Neural cell (in vitro differentiated cells): ENCODE results near the gene ADH6. TPM values are rescaled to one million over a fixed set of nuclear protein-coding genes. Genes with fewer than 3 reads are reported as not detected.

Source experiments
- H2AFZ ChIP-seq: fragments of 200-600, 300-800 bp; sonication (generic), shearing (Covaris generic); 2 replicates; pipeline ENCODE4 v1.6.0; 2014; ENCODE audit warnings: low read depth, mild to moderate bottlenecking, antibody characterized with exemption, low read length, moderate library complexity
- H3F3A ChIP-seq: fragments of 200-600 bp; shearing (Covaris generic); 2 replicates; pipeline ENCODE4 v1.6.1; 2016; ENCODE audit warnings: mild to moderate bottlenecking, moderate library complexity, mixed read lengths, antibody characterized with exemption, low read length; ENCODE audit not compliant: insufficient read depth, poor library complexity, severe bottlenecking
- H3K27ac ChIP-seq: fragments of 200-600, 300-800 bp; sonication (generic), shearing (Covaris generic); 2 replicates; pipeline ENCODE4 v1.5.1; 2014; ENCODE audit warnings: mild to moderate bottlenecking, low read length, moderate library complexity
- H3K27me3 ChIP-seq: fragments of 300-800, 200-600 bp; sonication (generic), shearing (Covaris generic); 2 replicates; pipeline ENCODE4 v1.6.0; 2014; ENCODE audit warnings: mild to moderate bottlenecking, low read depth, low read length, moderate library complexity; ENCODE audit not compliant: insufficient read depth
- H3K36me3 ChIP-seq: fragments of 300-800, 200-600 bp; sonication (generic), shearing (Covaris generic); 2 replicates; pipeline ENCODE4 v1.5.1; 2014; ENCODE audit warnings: mild to moderate bottlenecking, antibody characterized with exemption, low read length, moderate library complexity; ENCODE audit not compliant: insufficient read depth
- H3K4me2 ChIP-seq: fragments of 300-800, 200-600 bp; sonication (generic), shearing (Covaris generic); 2 replicates; pipeline ENCODE4 v1.6.0; 2014; ENCODE audit warnings: mild to moderate bottlenecking, low read length
- H3K4me3 ChIP-seq: fragments of 300-800, 200-600 bp; sonication (generic), shearing (Covaris generic); 2 replicates; pipeline ENCODE4 v1.5.1; 2014; ENCODE audit warnings: mild to moderate bottlenecking, low read length, moderate library complexity
- H3K79me2 ChIP-seq: fragments of 200-600 bp; shearing (Covaris generic); replicated peaks from 2 replicates; pipeline ENCODE4 v1.6.0; 2014; ENCODE audit warnings: mild to moderate bottlenecking, low read length, moderate library complexity; ENCODE audit not compliant: insufficient read depth
- H3K9ac ChIP-seq: fragments of 300-800, 200-600 bp; sonication (generic), shearing (Covaris generic); 2 replicates; pipeline ENCODE4 v1.6.1; 2016; ENCODE audit warnings: mild to moderate bottlenecking, low read length, mixed read lengths
- H3K9me2 ChIP-seq: fragments of 200-600 bp; shearing (Covaris generic); 2 replicates; pipeline ENCODE4 v1.6.1; 2016; ENCODE audit warnings: mild to moderate bottlenecking, low read length, mixed read lengths; ENCODE audit not compliant: insufficient read depth
- H3K9me3 ChIP-seq: fragments of 200-600, 300-800 bp; sonication (generic), shearing (Covaris generic); 2 replicates; pipeline ENCODE4 v1.6.1; 2016; ENCODE audit warnings: mild to moderate bottlenecking, mixed run types, low read length, moderate library complexity, mixed read lengths
- H4K20me1 ChIP-seq: fragments of 200-600 bp; shearing (Covaris generic); 2 replicates; pipeline ENCODE4 v1.6.1; 2016; ENCODE audit warnings: mild to moderate bottlenecking, mixed run types; ENCODE audit not compliant: insufficient read depth
- EP300 ChIP-seq: fragments of 450-650 bp; conservative IDR thresholded peaks from 2 replicates; pipeline ENCODE4 v1.6.1; 2014; ENCODE audit warnings: antibody characterized with exemption, mild to moderate bottlenecking, moderate library complexity; ENCODE audit not compliant: poor library complexity, severe bottlenecking
- EZH2 ChIP-seq: fragments of 200-600, 300-800 bp; shearing (Covaris generic), sonication (generic); IDR thresholded peaks from 2 replicates; pipeline ENCODE4 v1.6.1; 2014; ENCODE audit warnings: antibody characterized with exemption, low read length, borderline replicate concordance, mild to moderate bottlenecking; ENCODE audit not compliant: insufficient read depth, poor library complexity, severe bottlenecking
- MXI1 ChIP-seq: fragments of 450-650 bp; conservative IDR thresholded peaks from 2 replicates; pipeline ENCODE4 v1.6.1; 2014; ENCODE audit warnings: antibody characterized with exemption, mild to moderate bottlenecking; ENCODE audit not compliant: poor library complexity, severe bottlenecking
- POLR2AphosphoS5 ChIP-seq: IDR thresholded peaks from 2 replicates; pipeline ENCODE4 v1.6.1; 2012
- RAD21 ChIP-seq: fragments of 450-650 bp; conservative IDR thresholded peaks from 2 replicates; pipeline ENCODE4 v1.6.1; 2014; ENCODE audit warnings: antibody characterized with exemption, mild to moderate bottlenecking, moderate library complexity
- REST ChIP-seq: IDR thresholded peaks from 2 replicates; pipeline ENCODE4 v1.6.1; 2012; ENCODE audit warnings: borderline replicate concordance
- SMC3 ChIP-seq: fragments of 450-650 bp; conservative IDR thresholded peaks from 2 replicates; pipeline ENCODE4 v1.6.1; 2014; ENCODE audit warnings: antibody characterized with exemption, mild to moderate bottlenecking, moderate library complexity; ENCODE audit not compliant: poor library complexity
- TAF1 ChIP-seq: IDR thresholded peaks from 2 replicates; pipeline ENCODE4 v1.6.1; 2012; ENCODE audit warnings: low read depth
- polyA plus RNA-seq: library from polyadenylated mRNA; depleted of rRNA; stranded (reverse); fragments of >200 nt; gene quantifications from 2 replicates; pipeline ENCODE4 v1.2.3, GENCODE V29; 2014
- TF ChIP-seq, protein P1 (sequence below): fragments of 450-650 bp; IDR thresholded peaks from 2 replicates; pipeline ENCODE4 v1.5.1; 2014; ENCODE audit warnings: antibody characterized with exemption, mild to moderate bottlenecking, moderate library complexity; ENCODE audit not compliant: poor library complexity, severe bottlenecking

Gene ADH6
- polyA plus RNA-seq, 1 donor from 2014 or later, result not detected

- Histone ChIP-seq H3K9me2 (no peaks in the 10 kb centered on the region), H3K27me3 (no peaks in the 10 kb centered on the region), H3K9ac (no peak overlapping the region), H3K79me2 (no peaks in the 10 kb centered on the region), H4K20me1 (no peaks in the 10 kb centered on the region), H3K4me3 (no peak overlapping the region), H3K27ac (no peak overlapping the region), H3F3A (no peaks in the 10 kb centered on the region), H2AFZ (no peak overlapping the region), H3K4me2 (no peak overlapping the region), H3K9me3 (no peaks in the 10 kb centered on the region), H3K36me3 (no peaks in the 10 kb centered on the region)
- no peak for TF ChIP-seq SMC3
- no peak for TF ChIP-seq MXI1
- no peak for TF ChIP-seq REST
- no peak for TF ChIP-seq EP300
- TF ChIP-seq, protein P1, sequence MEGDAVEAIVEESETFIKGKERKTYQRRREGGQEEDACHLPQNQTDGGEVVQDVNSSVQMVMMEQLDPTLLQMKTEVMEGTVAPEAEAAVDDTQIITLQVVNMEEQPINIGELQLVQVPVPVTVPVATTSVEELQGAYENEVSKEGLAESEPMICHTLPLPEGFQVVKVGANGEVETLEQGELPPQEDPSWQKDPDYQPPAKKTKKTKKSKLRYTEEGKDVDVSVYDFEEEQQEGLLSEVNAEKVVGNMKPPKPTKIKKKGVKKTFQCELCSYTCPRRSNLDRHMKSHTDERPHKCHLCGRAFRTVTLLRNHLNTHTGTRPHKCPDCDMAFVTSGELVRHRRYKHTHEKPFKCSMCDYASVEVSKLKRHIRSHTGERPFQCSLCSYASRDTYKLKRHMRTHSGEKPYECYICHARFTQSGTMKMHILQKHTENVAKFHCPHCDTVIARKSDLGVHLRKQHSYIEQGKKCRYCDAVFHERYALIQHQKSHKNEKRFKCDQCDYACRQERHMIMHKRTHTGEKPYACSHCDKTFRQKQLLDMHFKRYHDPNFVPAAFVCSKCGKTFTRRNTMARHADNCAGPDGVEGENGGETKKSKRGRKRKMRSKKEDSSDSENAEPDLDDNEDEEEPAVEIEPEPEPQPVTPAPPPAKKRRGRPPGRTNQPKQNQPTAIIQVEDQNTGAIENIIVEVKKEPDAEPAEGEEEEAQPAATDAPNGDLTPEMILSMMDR, result no peak
- TF ChIP-seq RAD21, result no peak
- TF ChIP-seq EZH2, result no peak
- TF ChIP-seq TAF1, result no peak
- TF ChIP-seq POLR2AphosphoS5, result no peak
Measured at GRCh38 chr4:99161373-99162099, 57.5 kb downstream of the ADH6 start.

DNA sequence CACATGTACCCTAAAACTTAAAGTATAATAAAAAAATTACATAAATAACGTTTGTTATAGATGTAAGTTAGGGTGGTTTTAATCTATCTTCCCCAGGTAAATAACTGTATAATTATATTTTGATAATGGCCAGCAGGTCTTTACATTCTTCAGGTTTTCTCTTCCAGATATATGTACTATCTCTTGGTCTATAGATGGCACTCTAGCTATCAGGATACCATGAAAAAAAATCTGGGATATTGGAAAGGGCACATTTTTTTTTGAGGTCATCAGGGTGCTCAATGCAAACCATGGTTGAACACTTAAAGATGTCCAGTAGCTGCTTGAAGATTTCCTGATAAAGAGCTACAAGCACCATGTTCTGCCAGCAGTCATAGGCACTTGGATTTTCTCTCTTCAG lies 59.3 kb downstream of the ADH6 start:
- Histone ChIP-seq H3K27ac (no peak overlapping the region), H4K20me1 (no peaks in the 10 kb centered on the region), H3K4me3 (no peak overlapping the region), H3K36me3 (no peaks in the 10 kb centered on the region), H3K27me3 (no peaks in the 10 kb centered on the region), H3F3A (no peaks in the 10 kb centered on the region), H2AFZ (no peak overlapping the region), H3K4me2 (no peak overlapping the region), H3K9me3 (no peaks in the 10 kb centered on the region), H3K79me2 (no peaks in the 10 kb centered on the region), H3K9ac (no peak overlapping the region), H3K9me2 (no peaks in the 10 kb centered on the region)
- TF ChIP-seq POLR2AphosphoS5 (no peak), EP300 (no peak), EZH2 (no peak), MXI1 (no peak), REST (no peak), RAD21 (no peak), TAF1 (no peak), SMC3 (no peak)
- TF ChIP-seq, protein P1, result no peak
